Measurements from ENCODE around the gene STOX1. TPM values are rescaled to one million over a fixed set of nuclear protein-coding genes. Genes with fewer than 3 reads are reported as not detected.

The STOX1 gene
- polyA plus RNA-seq, 1 experiment, result not detected

DNA sequence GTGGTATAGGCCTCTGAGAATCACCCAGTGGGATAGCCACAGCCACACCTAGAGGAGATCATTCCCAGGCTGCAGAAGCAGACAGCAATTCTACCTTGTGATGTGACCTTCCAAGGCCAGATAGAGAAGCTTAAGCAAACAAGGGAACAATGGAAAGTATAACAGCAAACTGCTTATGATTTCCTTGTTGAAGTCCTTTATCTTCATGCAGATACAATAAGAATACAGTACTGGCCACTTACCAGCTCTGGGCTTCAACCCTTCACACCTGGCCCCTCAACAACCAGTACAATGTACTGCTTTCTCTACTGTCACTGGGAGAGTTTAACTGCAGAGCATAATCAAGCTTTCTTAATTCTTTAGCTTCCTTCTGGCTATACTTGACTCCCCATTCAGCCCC is 51.2 kb downstream of the STOX1 start:
- Histone ChIP-seq H3K4me3 (ENCODE audit: low read depth, low read length) (no peak overlapping the region), H3K27me3 (ENCODE audit: control insufficient read depth, insufficient read depth, low read length) (peaks cover 6% of the 10 kb centered on the region; the same call in 1 of the 2 replicates), H3K36me3 (ENCODE audit: control insufficient read depth, insufficient read depth, low read length) (no peaks in the 10 kb centered on the region)
- no peak for DNase-seq (ENCODE audit: low read depth)
- TF ChIP-seq, protein P1, sequence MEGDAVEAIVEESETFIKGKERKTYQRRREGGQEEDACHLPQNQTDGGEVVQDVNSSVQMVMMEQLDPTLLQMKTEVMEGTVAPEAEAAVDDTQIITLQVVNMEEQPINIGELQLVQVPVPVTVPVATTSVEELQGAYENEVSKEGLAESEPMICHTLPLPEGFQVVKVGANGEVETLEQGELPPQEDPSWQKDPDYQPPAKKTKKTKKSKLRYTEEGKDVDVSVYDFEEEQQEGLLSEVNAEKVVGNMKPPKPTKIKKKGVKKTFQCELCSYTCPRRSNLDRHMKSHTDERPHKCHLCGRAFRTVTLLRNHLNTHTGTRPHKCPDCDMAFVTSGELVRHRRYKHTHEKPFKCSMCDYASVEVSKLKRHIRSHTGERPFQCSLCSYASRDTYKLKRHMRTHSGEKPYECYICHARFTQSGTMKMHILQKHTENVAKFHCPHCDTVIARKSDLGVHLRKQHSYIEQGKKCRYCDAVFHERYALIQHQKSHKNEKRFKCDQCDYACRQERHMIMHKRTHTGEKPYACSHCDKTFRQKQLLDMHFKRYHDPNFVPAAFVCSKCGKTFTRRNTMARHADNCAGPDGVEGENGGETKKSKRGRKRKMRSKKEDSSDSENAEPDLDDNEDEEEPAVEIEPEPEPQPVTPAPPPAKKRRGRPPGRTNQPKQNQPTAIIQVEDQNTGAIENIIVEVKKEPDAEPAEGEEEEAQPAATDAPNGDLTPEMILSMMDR (IDR thresholded peaks at IDR 0.05; ENCODE audit: insufficient read depth, low read depth, low read length), result no peak
- ChIA-PET CTCF (interaction anchor here (0.7 kb wide), 1 partner anchor 81 kb away, joined by 3 read pairs; no protein-coding TSS in a partner anchor), POLR2A (no interaction called here)

DNA sequence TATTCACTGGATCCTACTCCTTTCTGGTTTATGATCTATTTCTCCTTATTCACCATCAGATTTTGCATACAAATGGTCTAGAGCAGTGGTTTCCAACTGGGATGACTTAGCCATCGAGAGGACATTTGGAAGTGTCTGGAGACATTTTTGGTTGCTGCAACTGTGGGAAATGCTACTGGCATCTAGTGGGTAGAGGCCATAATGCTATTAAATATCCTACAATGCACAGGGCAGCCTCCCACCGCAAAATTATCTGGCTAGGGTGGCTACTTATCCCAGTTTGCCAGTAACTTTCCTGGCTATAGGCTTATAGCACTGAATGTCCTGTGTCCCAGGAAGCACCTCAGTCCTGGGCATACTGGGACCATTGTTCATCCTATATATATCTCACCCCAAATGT is 52.3 kb downstream of the STOX1 start:
- ChIA-PET CTCF (no interaction called here), POLR2A (no interaction called here)
- no peaks in the 10 kb centered on the region for H3K36me3 ChIP-seq (ENCODE audit: control insufficient read depth, insufficient read depth, low read length)
- H3K4me3 ChIP-seq (ENCODE audit: low read depth, low read length), result no peak overlapping the region
- no peak for DNase-seq (ENCODE audit: low read depth)
- TF ChIP-seq, protein P1 (IDR thresholded peaks at IDR 0.05; ENCODE audit: insufficient read depth, low read depth, low read length), result no peak
- H3K27me3 ChIP-seq (ENCODE audit: control insufficient read depth, insufficient read depth, low read length), result peaks cover 6% of the 10 kb centered on the region; the same call in 1 of the 2 replicates

DNA sequence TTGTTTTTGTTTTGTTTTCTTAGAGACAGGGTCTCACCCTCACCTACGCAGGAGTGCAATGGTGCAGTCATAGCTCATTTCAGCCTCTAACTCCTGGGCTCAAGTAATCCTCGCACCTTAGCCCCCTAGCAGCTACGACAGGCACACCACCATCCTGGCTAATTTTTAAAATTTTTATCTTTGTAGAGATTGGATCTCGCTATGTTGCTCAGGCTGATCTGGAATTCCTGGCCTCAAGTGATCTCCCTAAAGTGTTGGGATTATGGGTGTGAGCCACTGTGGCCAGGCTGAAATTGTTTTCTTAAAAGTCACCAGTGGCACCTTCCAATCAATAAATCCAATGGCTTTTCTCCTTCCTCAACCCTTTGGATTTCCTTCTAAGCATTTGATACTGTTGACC is 52.9 kb downstream of the STOX1 start:
- ChIA-PET CTCF (no interaction called here), POLR2A (no interaction called here)
- TF ChIP-seq, protein P1 (IDR thresholded peaks at IDR 0.05; ENCODE audit: insufficient read depth, low read depth, low read length), result no peak
- Histone ChIP-seq H3K4me3 (ENCODE audit: low read depth, low read length) (no peak overlapping the region), H3K27me3 (ENCODE audit: control insufficient read depth, insufficient read depth, low read length) (peaks cover 6% of the 10 kb centered on the region; the same call in 1 of the 2 replicates), H3K36me3 (ENCODE audit: control insufficient read depth, insufficient read depth, low read length) (no peaks in the 10 kb centered on the region)
- no peak for DNase-seq (ENCODE audit: low read depth)

DNA sequence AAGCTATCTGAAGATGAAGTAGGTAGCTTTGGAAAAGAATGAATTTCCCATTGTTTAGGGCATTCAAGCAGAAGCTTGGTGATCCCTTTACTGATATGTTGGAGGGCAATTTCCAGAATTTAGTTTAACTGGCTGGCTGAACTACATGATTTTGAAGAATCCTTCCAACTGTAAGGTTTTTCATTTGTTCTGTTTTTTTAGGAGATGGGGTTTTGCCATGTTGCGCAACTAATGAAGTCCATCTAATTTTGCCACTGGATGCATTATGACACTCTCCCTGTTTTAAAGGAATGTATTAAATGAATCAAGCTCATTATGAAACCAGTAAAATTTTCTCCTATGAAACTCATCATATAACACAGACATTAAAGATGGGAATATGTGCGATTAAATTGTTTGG is 67.7 kb downstream of the STOX1 start:
- ChIA-PET CTCF (interaction anchor here (2.0 to 2.3 kb wide), 2 partner anchors 105 to 344 kb away, joined by 6 to 8 read pairs; no protein-coding TSS in a partner anchor), POLR2A (no interaction called here)
- no peaks in the 10 kb centered on the region for H3K27me3 ChIP-seq (ENCODE audit: control insufficient read depth, insufficient read depth, low read length)
- no peaks in the 10 kb centered on the region for H3K36me3 ChIP-seq (ENCODE audit: control insufficient read depth, insufficient read depth, low read length)
- TF ChIP-seq, protein P1 (IDR thresholded peaks at IDR 0.05; ENCODE audit: insufficient read depth, low read depth, low read length), result no peak
- no peak for DNase-seq (ENCODE audit: low read depth)
- H3K4me3 ChIP-seq (ENCODE audit: low read depth, low read length), result no peak overlapping the region

DNA sequence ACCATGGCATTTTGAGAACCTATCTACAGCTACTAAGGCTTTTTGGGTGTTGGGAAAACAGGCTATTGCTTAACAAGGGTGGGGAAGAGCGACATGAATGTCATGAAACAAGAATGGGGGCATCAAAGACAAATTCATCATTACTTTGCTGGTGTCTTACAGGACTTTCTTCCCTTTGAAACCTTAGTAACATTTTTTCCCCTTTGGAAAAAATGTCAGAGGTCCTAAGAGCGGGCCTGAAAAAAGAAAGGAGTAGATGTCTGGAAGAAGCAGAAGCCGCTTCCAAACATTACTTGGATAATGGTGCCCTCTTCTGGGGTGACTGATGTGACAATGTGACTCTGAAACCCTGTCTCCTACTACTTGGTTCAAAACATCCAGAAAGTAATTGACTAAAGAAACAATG is 70.0 kb downstream of the STOX1 start:
- ChIA-PET POLR2A (no interaction called here), CTCF (interaction anchor here (0.7 to 2.6 kb wide), 12 partner anchors 8 to 684 kb away, joined by 3 to 13 read pairs (median 4); no protein-coding TSS in a partner anchor)
- TF ChIP-seq, protein P1 (IDR thresholded peaks at IDR 0.05; ENCODE audit: insufficient read depth, low read depth, low read length), result peak; percentile 57
- DNase-seq (ENCODE audit: low read depth), result no peak
- Histone ChIP-seq H3K4me3 (ENCODE audit: low read depth, low read length) (no peak overlapping the region), H3K36me3 (ENCODE audit: control insufficient read depth, insufficient read depth, low read length) (no peaks in the 10 kb centered on the region), H3K27me3 (ENCODE audit: control insufficient read depth, insufficient read depth, low read length) (no peaks in the 10 kb centered on the region)
